Myocyte (in vitro differentiated cells): Measurements from ENCODE around the gene RNF112. TPM values are rescaled to one million over a fixed set of nuclear protein-coding genes. Genes with fewer than 3 reads are reported as not detected.

Source experiments
- DNase-seq: peaks from one replicate; pipeline ENCODE4 v3.0.0-alpha.2; 2012; ENCODE audit warnings: low read depth
- polyA plus RNA-seq: library from polyadenylated mRNA; unstranded; fragments of >200 nt; gene quantifications from one replicate; pipeline ENCODE4 v1.2.1, GENCODE V29; 2012; ENCODE audit warnings: missing spikeins
- total RNA-seq: library from RNA; depleted of rRNA; stranded (reverse); fragments of >200 nt; gene quantifications from 2 replicates; pipeline ENCODE4 v1.2.3, GENCODE V29; 2014

RNF112 gene, protein sequence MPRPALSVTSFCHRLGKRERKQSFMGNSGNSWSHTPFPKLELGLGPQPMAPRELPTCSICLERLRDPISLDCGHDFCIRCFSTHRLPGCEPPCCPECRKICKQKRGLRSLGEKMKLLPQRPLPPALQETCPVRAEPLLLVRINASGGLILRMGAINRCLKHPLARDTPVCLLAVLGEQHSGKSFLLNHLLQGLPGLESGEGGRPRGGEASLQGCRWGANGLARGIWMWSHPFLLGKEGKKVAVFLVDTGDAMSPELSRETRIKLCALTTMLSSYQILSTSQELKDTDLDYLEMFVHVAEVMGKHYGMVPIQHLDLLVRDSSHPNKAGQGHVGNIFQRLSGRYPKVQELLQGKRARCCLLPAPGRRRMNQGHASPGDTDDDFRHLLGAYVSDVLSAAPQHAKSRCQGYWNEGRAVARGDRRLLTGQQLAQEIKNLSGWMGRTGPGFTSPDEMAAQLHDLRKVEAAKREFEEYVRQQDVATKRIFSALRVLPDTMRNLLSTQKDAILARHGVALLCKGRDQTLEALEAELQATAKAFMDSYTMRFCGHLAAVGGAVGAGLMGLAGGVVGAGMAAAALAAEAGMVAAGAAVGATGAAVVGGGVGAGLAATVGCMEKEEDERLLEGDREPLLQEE
- 0.05 TPM in 1 of 2 replicates, not detected in the other for total RNA-seq
- polyA plus RNA-seq: 0.24 TPM

DNA sequence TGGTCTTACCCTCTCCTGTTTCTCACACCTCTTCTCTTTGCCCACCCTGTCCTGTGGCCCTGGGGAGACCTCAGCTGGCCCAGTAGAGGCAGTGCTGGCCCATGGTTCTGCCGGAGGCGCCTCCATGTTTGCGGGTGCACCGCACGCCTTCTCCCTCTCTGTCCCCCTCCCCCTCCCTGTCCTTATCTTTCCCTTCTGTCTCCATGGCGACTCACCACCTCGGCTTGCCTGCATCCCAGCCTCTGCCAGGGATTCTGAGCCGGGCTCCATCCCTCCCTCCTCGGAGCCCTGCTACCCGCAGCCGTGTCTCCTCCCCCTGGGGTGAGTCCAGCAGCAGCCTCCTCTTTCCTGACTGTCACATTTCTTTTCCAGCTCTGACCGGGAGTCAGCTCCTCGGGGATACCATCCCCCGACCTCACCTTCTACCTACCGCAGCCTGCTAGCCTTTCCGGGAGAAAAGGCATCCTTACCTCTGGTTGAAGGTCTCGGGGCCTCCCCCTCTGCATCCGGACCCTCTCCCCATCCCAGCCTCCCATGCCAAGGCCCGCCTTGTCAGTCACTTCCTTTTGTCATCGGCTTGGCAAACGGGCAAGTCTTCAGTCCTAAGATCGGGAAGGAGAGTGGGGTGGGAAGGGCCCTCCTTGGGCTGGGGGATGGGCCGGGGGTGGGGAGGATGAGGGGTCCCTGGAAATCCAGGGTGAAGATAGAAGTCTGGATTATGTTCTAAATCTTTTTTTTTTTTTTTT is at the start of gene RNF112:
Gene RNF112, plus strand, starts transcription at position 358 of the 746 bp plus-strand sequence. Its CDS starts 177 bp downstream, at position 535.
- DNase-seq: no peak

DNA sequence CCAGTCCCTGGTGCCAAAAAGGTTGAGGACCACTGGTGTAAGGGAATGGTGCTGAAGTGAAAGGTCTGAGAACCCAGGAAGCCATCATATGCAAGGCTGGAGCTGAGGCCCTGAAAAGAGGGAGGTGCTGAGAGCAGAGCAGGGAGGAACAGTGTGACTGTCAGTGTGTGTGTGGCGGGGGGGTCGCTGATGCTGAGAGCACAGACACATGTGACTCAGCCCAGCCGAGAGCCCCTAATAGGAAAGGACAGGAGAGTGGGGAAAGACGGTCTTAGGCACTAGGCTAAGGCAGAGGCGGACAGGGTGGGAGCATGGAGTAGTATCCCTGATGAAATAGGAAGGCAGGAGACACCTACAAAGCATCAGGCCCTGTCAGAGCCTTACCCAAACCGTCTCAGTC is 49.7 kb upstream of the RNF112 start:
- DNase-seq: no peak

DNA sequence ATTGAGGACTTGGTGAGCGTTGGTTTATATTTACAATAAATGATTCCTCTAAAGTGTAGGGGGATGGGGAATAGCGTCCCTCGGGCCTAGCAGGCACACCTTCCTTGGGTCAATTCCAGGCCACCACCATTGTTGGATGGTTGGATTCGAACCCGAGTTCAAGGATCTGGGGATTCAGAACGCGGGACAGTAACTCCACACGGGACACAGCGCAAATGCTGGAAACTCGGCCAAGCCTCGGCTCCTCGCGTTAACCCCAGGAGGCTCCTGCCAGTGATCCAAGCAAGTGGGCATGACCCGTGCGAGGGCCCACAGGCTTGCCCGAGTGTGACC is 49.1 kb upstream of the RNF112 start:
- no peak for DNase-seq

GRCh38 chr17:19362277-19363113 is 48.5 kb upstream of the RNF112 start, which contains the start of gene B9D1:
Gene B9D1 (minus strand): TSS chr17:19362723. CDS start chr17:19362569, 154 bp downstream.
- peak; percentile 94 for DNase-seq

DNA sequence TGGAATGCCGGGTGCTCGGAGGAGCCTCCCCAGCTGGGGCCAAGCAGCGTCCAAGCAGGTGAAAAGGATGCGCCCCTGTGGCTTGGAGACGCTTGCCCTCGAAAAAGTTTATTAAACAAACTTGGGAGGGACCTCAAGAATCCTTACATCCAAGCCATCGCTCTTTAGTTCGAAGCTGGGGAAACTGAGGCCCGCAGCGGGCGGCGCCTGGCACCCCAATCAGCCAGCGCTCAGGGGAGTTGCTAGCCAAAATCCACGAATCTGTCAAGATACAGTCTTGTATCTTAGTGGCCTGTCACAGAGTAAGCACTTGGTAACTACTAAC is 48.0 kb upstream of the RNF112 start:
- DNase-seq: no peak

DNA sequence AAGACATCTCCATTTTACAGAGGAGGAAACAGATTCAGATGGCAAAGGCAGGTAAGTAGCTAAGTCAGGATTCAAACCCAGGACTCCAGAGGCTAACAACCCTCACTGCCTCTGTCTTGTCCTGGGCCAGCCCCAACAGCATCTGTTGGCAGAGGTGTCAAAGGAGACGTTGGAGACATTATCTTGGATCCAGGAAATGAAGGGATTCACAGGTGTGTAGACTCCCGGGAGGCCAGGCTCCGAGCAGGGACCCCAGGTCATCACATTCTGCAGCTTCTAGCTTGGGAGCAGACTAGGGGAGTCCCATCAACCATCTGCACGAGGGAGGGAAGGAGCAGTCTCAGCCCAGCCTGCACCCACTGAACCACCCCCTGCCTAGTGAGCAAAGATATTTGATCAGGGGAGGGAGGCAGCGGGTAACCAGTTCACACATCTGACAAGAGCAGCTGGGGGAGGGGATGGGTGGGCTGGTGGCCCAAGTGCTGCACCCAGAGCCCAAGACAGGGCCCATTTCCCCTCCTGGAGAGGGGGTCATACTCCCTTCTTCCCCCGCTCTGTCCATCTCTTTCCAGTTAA is 47.5 kb upstream of the RNF112 start:
- no peak for DNase-seq

- no peak for DNase-seq
Measured at GRCh38 chr17:19364699-19365498, 46.1 kb upstream of the RNF112 start.

DNA sequence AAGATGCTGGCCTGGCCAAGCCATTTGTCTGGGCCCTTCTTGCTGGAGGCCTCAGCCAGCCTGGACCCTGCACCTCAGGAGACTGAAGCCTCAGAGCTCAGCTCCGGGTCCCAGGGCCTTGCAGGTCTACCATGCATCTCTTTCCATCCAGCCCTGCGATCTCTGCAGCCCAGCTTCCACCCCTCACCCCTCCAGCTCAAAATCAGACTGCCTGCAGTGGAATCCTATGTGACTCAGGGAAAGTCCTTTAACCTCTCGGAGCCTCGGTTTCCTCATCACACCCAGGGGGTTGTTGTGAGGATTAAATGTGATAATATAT is 45.6 kb upstream of the RNF112 start:
- no peak for DNase-seq

DNA sequence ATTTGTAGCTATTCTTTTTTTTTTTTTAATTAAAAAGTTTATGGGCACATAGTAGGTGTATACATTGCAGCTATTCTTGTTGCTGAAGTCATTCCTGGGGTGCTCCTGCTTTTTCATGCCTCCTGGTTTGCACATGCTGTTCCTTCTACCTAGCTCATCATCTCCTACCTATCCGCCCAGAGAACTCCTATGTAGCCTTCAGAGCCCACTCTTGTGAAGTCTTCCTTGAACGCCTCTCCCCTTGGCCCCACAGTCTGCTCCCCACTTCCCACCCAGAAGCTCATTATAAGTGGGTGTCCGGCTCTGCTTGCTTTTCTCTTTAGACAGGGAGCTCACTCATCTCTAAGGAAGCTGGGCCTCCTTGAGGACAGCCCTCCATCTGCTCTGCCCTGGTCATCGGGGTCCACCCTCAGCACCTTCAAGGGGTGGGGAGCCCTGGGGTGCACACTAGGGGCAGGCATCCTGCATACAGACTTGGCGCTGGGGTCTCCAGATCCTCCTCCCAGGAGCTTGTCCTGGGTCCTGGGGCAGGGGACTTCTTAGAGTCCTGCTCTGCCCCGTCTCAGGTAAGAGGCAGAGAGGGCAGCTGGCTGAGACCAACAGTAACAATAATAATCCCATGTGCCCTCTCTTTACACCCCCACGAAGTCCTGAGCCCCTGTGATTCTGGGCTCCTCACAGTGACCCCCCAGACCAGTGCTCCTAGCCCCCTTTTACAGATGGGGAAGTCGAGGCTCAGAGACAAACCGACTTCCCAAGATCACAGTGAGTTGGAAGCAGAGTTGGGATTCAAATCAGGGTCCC is 45.0 kb upstream of the RNF112 start:
- no peak for DNase-seq

GRCh38 chr17:19366637-19366972 is 44.4 kb upstream of the RNF112 start:
- no peak for DNase-seq

DNA sequence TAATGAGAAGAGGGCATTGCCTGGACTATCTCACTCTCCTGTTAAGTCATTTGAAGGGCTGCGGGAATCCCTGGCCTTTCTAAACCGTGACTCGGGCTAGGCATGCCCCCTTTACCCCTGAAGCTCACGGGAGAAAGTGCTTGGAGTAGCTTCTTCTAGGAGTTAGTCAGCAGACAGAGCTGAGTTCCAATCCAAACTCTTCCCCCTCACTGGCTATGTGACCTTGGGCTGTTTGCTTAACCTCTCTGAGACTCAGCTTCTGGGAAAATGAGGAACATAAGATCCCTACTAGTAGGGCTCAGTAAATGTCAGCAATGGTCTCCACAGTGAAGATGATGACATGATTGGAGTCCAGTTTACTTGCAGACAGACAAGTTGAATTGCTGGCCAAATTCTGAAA is 42.8 kb upstream of the RNF112 start:
- DNase-seq: no peak

- no peak for DNase-seq
Measured at GRCh38 chr17:19369107-19369778, 41.8 kb upstream of the RNF112 start.

GRCh38 chr17:19369846-19370492 is 41.1 kb upstream of the RNF112 start:
- no peak for DNase-seq

- DNase-seq: peak; percentile 98
Measured at GRCh38 chr17:19370493-19370960, 40.5 kb upstream of the RNF112 start.

DNA sequence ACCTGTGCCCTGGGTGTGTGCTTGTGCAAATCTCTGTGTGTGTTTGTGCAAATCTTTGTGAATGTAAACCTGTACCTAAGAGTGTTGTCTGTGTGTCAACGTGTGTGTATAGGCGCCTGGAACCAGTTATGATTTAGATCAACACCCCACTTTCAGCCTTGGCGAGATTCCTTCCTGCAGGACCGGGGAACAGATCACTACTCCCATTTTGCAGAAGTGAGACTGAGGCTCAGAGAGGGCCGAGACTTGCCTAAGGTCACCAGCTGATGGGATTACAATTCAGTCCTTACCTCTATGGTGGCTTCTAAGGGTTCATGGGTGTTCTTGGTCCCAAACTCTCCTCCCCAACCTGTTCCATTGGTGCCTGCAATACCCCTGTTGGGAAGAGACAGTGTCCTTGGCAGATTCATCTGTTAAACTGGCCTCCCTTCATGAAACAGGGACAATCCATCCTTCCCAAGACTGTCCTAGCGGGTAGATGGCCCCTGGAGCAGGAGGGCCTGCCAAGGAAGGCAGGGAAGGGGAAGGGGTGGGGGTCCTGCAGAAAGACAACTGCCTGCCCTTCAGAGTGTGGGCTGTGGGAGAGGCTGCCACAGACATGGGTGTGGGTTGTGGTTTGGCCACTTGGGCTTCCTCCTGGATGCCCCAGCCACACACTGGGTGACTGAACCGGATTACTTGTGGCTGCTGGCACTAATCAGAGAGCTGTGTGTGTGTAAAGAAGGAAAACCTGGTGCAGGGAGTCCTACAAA is 39.6 kb upstream of the RNF112 start:
- DNase-seq: peak; percentile 86

DNA sequence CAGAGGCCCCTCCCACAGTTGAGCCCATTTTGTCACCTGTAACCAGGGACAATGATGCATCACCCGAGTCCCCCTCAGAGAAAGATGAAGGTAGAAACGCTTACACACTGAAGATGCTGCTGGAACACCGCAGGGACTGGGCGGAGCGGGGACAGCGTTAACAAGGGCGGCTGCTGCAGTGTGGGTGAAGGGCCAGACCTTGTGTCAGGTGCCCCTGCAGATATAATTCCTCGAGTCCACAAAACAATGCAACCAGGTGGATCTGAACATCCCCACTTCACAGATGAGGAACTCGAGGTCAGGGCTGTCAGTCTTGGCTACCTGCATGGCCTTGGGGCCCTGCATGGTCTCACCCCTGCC is 39.0 kb upstream of the RNF112 start:
- no peak for DNase-seq

- DNase-seq: no peak
Measured at GRCh38 chr17:19372439-19372838, 38.6 kb upstream of the RNF112 start.
